ENCODE data around the gene NAGPA. TPM values are rescaled to one million over a fixed set of nuclear protein-coding genes. Genes with fewer than 3 reads are reported as not detected.

NAGPA gene
- total RNA-seq, 4 donors from 2014 or later: 14.9 to 29.7 (median 21.9) TPM

DNA sequence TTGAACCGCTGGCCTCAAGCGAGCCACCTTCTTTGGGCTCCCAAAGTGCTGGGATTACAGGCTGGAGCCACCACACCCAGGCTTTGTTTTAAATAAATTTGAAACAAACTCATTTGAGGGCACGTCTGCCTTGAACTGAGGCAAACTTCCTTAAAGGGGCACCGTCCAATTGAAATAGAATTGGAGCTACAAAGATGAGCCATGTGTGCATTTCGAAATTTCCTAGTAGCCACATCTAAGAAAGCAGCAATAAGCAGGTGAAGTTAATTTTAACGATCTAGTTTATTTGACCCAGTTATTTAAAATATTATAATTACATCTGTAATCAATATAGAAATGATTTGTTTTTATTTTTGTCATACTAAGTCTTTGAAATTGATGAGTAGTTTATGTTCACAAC, 32.8 kb upstream of the NAGPA start:
- TF ChIP-seq, protein P1, sequence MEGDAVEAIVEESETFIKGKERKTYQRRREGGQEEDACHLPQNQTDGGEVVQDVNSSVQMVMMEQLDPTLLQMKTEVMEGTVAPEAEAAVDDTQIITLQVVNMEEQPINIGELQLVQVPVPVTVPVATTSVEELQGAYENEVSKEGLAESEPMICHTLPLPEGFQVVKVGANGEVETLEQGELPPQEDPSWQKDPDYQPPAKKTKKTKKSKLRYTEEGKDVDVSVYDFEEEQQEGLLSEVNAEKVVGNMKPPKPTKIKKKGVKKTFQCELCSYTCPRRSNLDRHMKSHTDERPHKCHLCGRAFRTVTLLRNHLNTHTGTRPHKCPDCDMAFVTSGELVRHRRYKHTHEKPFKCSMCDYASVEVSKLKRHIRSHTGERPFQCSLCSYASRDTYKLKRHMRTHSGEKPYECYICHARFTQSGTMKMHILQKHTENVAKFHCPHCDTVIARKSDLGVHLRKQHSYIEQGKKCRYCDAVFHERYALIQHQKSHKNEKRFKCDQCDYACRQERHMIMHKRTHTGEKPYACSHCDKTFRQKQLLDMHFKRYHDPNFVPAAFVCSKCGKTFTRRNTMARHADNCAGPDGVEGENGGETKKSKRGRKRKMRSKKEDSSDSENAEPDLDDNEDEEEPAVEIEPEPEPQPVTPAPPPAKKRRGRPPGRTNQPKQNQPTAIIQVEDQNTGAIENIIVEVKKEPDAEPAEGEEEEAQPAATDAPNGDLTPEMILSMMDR (IDR thresholded peaks at IDR 0.05): no peak
- no peak for DNase-seq (ENCODE audit: low spot score)
- ATAC-seq (ENCODE audit: low FRiP score): no peak

DNA sequence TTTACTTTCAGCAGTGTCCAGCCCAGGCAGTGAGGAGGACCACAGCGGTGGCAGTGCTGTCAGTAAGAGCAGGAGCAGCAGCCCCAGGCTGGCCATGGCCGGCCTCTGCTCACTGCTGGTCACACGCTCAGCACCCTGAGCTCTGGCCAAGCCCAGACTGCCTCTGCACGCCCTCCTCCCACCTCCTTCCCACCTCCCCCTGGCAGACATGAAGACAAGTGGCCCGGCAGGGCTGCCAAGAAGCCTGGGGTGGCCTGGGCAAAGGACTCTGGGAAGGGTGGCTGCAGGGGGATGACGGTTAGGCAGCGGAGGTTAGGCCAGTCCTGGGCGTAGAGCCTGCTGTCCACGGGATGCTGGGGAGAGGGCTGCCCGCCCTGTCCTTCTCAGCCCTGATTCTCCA, 32.1 kb upstream of the NAGPA start, which contains the start of gene C16orf89:
Gene C16orf89 (minus strand): TSS at position 144 of the 400 bp plus-strand sequence. CDS start 48 bp downstream, at position 96.
- no peak for ATAC-seq (ENCODE audit: low FRiP score)
- no peak for DNase-seq (ENCODE audit: low spot score)
- TF ChIP-seq, protein P1 (IDR thresholded peaks at IDR 0.05): no peak

DNA sequence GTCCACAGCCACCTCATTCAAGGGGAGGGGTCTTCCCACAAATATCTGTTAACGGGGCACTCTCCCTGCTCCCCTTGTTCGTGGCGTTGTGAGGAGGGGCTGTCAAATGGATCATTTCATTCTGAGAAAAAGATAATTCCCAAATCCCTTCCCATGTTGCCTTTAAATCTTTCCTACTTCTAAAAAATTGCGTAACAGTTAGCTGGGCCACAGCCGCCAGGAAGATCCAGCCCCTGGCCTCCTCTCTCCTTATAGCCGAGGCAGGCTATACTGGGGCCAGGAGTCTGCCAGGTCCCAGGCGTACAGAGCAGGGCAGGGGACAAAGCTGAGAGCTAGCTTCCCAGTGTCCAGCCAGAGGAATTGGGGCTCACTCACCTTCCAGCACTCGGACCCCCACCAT, 31.6 kb upstream of the NAGPA start:
- ATAC-seq (ENCODE audit: low FRiP score) (no peak), DNase-seq (ENCODE audit: low spot score) (no peak)

GRCh38 chr16:5064915-5065314, 31.2 kb upstream of the NAGPA start:
- no peak for DNase-seq (ENCODE audit: low spot score)
- ATAC-seq (ENCODE audit: low FRiP score): no peak
- TF ChIP-seq, protein P1 (IDR thresholded peaks at IDR 0.05): no peak

More for the DNA sequence above, 31.6 kb upstream of the NAGPA start:
- TF ChIP-seq, protein P1 (IDR thresholded peaks at IDR 0.05): no peak

DNA sequence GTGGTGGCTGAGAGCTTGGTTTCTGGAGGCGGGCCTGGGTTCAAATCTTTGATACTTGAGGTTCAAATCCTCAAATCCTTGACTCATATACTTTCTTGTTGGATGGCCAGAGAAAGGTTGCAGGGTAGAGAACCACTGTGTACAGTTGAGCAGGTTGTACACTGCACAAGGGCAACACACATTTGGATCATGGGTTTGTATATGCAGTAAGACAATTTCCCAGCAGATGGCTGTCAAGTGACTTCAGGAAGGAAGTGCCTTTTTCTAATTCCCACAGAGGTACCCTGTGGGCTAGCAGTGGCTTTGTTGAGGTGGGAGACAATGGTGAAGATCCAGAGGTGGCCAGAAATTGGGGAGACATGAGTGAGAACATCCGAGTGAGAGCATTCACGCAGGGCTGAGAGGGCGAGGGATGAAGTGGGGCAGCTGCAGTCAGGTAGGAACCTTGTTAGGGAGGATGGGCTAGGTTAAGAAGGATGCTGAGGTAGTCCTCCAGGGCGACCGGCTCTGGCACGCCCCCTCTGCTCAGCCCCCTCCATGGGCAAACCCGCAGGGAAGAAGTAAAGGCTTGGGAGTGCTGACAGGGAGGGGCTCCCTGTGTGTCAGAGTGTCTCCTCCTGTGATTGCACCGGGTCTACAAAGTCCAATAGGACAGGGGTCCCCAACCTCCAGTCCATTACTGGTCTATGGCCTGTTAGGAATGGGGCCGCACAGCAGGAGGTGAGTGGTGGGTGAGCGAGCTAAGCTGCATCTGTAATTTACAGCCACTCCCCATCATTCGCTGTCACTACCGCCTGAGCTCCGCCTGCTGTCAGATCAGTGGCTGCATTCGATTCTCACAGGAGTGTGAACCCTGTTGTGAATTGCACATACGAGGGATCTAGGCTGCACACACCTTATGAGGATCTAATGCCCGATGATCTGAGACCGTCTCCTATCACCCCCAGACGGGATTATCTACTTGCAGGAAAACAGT, 29.3 kb upstream of the NAGPA start:
- TF ChIP-seq, protein P1 (IDR thresholded peaks at IDR 0.05): no peak
- no peak for DNase-seq (ENCODE audit: low spot score)
- ATAC-seq (ENCODE audit: low FRiP score): no peak

DNA sequence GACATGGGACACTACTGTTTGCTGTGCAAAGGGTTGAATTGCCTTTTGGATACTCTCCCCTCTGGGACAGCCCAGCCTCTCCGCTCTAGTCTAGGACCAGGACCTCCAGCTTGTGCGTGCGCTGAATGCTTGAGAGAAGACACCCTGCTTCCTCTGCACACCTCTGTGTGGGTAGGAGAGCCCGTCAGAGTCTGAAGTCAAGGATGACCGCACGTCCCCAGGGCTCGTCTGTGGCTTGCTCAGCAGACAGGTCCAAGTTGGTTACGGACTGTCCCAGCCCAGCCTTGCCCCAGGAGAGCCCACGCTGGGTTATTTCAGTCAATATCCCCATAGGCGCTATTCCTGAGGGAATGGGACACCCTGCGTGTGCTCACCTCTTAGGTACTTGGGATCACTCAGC, 28.3 kb upstream of the NAGPA start:
- ATAC-seq (ENCODE audit: low FRiP score) (no peak), DNase-seq (ENCODE audit: low spot score) (no peak)
- TF ChIP-seq, protein P1 (IDR thresholded peaks at IDR 0.05): no peak
